Vagina (tissue), 2 donors: ENCODE results near the gene PARP2.

Source experiments
- POLR2A ChIP-seq, 2 donors: fragments of 450-650 bp; IDR thresholded peaks; one replicate each; pipeline ENCODE4 v1.6.1; 2017; ENCODE audit warnings: antibody characterized with exemption in 2 of 2, mild to moderate bottlenecking in 2 of 2, moderate library complexity in 2 of 2
- POLR2AphosphoS5 ChIP-seq, 2 donors: sonication (generic); formaldehyde crosslinking; IDR thresholded peaks; one replicate each; pipeline ENCODE4 v1.9.0; 2017; ENCODE audit warnings: antibody characterized with exemption in 2 of 2, mild to moderate bottlenecking in 2 of 2, low read depth in 1 of 2; ENCODE audit not compliant: insufficient read depth in 1 of 2
- TF ChIP-seq, protein P1 (sequence below), 3 experiments: fragments of 450-650 bp in 2 of 3; fragments of 200-600 bp in 1 of 3; sonication (generic) in 1 of 3; IDR thresholded peaks; one replicate each; pipeline ENCODE4 v1.5.1; 2017 to 2019; ENCODE audit warnings: antibody characterized with exemption in 3 of 3, mild to moderate bottlenecking in 2 of 3, moderate library complexity in 2 of 3

- TF ChIP-seq, protein P1, sequence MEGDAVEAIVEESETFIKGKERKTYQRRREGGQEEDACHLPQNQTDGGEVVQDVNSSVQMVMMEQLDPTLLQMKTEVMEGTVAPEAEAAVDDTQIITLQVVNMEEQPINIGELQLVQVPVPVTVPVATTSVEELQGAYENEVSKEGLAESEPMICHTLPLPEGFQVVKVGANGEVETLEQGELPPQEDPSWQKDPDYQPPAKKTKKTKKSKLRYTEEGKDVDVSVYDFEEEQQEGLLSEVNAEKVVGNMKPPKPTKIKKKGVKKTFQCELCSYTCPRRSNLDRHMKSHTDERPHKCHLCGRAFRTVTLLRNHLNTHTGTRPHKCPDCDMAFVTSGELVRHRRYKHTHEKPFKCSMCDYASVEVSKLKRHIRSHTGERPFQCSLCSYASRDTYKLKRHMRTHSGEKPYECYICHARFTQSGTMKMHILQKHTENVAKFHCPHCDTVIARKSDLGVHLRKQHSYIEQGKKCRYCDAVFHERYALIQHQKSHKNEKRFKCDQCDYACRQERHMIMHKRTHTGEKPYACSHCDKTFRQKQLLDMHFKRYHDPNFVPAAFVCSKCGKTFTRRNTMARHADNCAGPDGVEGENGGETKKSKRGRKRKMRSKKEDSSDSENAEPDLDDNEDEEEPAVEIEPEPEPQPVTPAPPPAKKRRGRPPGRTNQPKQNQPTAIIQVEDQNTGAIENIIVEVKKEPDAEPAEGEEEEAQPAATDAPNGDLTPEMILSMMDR (IDR thresholded peaks at IDR 0.05) = no peak
- TF ChIP-seq POLR2A (IDR thresholded peaks at IDR 0.05) (peak in 1 of 2 donors; percentile 90), POLR2AphosphoS5 (IDR thresholded peaks at IDR 0.05; ENCODE audit: insufficient read depth in 1 of 2, low read depth in 1 of 2) (peak; percentile 97 to 99)
Observed at GRCh38 chr14:20343092-20343861, at the start of gene PARP2.
